Esophagus mucosa (tissue), 1 donor: ENCODE results near the gene ZNF503. TPM values are rescaled to one million over a fixed set of nuclear protein-coding genes. Genes with fewer than 3 reads are reported as not detected.

Experiments used
- ATAC-seq: fragments of 200-7000 bp; cut with Tn5 transposase; one replicate; pipeline ENCODE4 v1.9.1; 2020
- total RNA-seq: library from RNA; stranded (reverse); gene quantifications from one replicate; pipeline ENCODE4 v1.2.4, GENCODE V29; 2023
- donor health status: DM: yes; HTN: yes; CAD: no.

The ZNF503 gene
- total RNA-seq, 1 donor from 2014 or later = 18.8 TPM

DNA sequence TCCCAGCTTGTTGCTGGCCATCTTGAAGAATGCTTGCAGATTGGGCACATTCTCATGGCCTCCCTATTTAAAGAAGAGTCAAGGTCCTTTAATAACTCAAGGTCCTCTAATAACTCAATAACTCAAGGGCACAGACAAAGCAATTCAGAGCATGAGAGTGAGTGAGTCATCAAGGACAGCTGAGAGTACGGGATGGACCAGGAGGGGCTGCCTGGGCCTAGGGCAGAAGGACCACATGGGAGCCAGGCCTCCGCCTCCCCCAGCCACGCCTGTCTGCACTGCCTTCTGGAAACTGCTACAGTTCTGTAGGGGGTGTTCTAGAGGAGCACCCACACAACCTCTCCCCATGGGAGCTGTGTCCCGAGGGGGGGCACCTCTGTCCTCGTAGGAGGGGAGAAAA, 48.9 kb downstream of the ZNF503 start:
- no peak for ATAC-seq

DNA sequence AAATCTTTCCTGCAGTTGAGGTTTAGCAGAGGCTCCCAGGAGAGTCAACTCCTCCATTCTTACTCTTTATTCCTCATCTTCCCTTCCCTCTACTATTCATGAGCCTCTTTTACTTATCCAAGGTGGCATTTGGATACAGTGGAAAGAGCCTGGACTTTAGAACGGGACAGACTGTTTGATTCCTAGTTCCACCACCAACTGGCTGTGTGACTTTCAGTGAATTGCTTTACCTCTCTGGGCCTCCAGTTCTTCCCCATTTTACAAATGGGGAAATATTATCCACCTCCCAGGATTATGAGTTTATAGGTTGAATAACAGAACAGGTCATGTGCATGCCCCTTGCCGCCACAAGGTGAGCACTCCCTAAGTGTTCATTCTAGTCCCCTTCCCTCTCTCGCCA, 49.9 kb downstream of the ZNF503 start:
- no peak for ATAC-seq

DNA sequence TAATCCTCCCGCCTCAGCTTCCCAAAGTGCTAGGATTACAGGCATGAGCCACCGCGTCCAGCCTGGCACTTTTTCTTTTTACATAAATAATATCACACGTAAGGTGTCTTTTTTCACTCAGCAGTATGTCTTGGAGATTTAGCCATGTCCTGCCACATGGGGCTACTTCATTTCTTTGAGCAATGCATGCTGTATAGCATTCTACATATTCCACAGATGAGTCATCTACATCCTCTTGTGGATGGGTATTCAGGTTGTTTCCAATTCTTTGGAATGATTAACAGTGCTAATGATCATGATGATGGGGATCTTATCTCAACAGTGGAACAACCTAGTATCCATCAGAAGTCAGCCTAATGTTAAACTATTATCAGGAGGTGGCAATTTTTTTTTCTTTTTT, 50.8 kb downstream of the ZNF503 start:
- no peak for ATAC-seq

Other genes starting within 250 kb of the ZNF503 start
- gene VDAC2, start 191.0 kb downstream of the ZNF503 start, total RNA-seq = 356 TPM
- gene COMTD1, start 165.8 kb downstream of the ZNF503 start, total RNA-seq = 106 TPM
- gene LRMDA, start 29.9 kb upstream of the ZNF503 start, total RNA-seq = 1.8 TPM